B cell (primary cell): Measurements from ENCODE around the gene GPR27.

ENCODE experiments used
- CTCF ChIP-seq: fragments of 200-600 bp; IDR thresholded peaks from one replicate; pipeline ENCODE4 v1.8.0; 2022; ENCODE audit warnings: antibody characterized with exemption, mild to moderate bottlenecking
- EZH2 ChIP-seq: IDR thresholded peaks from 2 replicates; pipeline ENCODE4 v1.6.1; 2012; ENCODE audit warnings: borderline replicate concordance, low read depth, mild to moderate bottlenecking, moderate library complexity, low read length; ENCODE audit not compliant: insufficient read depth, poor library complexity, severe bottlenecking

DNA sequence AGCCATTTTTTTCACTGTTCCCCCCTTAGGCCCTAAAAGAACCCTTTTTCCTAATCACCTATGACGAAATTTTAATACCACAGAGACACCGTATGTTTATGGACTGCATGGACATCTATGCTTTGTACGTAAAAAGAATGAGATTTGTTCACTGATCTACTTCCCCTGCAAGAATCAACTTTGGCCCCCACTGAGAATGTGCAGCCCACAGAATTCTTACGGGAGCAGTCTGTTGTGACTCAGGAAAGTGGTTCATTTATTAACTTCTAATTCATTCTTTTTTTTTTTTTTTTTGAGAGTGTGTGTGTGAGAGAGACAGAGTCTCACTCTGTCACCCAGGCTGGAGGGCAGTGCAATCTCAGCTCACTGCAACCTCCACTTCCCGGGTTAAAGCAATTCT, 46.1 kb upstream of the GPR27 start:
- TF ChIP-seq CTCF = no peak
- TF ChIP-seq EZH2 = no peak
